GM23338 (cell line): ENCODE results near the gene ETFB. TPM values are rescaled to one million over a fixed set of nuclear protein-coding genes. Genes with fewer than 3 reads are reported as not detected.
A peak's percentile ranks its signal among the peaks of the same experiment; 100 is the strongest.

ENCODE experiments used
- ATAC-seq: fragments of 200-7000 bp; cut with Tn5 transposase; 3 replicates; pipeline ENCODE4 v1.9.1; 2020
- DNase-seq: peaks from one replicate; pipeline ENCODE4 v3.0.0-alpha.2; 2015; ENCODE audit warnings: low spot score
- H2AFZ ChIP-seq: fragments of 200-600 bp; sonication (generic); 2 replicates; pipeline ENCODE4 v1.8.0; 2016; ENCODE audit warnings: antibody characterized with exemption, mild to moderate bottlenecking, moderate library complexity
- H3F3A ChIP-seq: fragments of 200-600 bp; sonication (generic); replicated peaks from 2 replicates; pipeline ENCODE4 v1.8.0; 2017; ENCODE audit warnings: antibody characterized with exemption, mixed run types, low read depth
- H3K27ac ChIP-seq: fragments of 200-600 bp; sonication (generic); 2 replicates; pipeline ENCODE4 v1.6.1; 2016; ENCODE audit warnings: low read depth
- H3K27me3 ChIP-seq: fragments of 200-600 bp; sonication (generic); 2 replicates; pipeline ENCODE4 v1.8.0; 2016; ENCODE audit warnings: mild to moderate bottlenecking, mixed run types, moderate library complexity; ENCODE audit not compliant: insufficient read depth
- H3K36me3 ChIP-seq: fragments of 200-600 bp; sonication (generic); 2 replicates; pipeline ENCODE4 v1.8.0; 2016; ENCODE audit warnings: mild to moderate bottlenecking; ENCODE audit not compliant: insufficient read depth
- H3K4me1 ChIP-seq: fragments of 200-600 bp; sonication (generic); 2 replicates; pipeline ENCODE4 v1.8.0; 2016; ENCODE audit warnings: mild to moderate bottlenecking, moderate library complexity; ENCODE audit not compliant: insufficient read depth
- H3K4me2 ChIP-seq: fragments of 200-600 bp; sonication (generic); 2 replicates; pipeline ENCODE4 v1.7.1; 2017; ENCODE audit warnings: mixed run types
- H3K4me3 ChIP-seq: fragments of 200-600 bp; sonication (generic); 2 replicates; pipeline ENCODE4 v1.6.1; 2016; ENCODE audit warnings: mixed run types
- H3K79me2 ChIP-seq: fragments of 200-600 bp; sonication (generic); replicated peaks from 2 replicates; pipeline ENCODE4 v1.8.0; 2017; ENCODE audit warnings: mild to moderate bottlenecking; ENCODE audit not compliant: insufficient read depth
- H3K9me2 ChIP-seq: fragments of 200-600 bp; sonication (generic); 2 replicates; pipeline ENCODE4 v1.8.0; 2017; ENCODE audit not compliant: insufficient read depth
- H4K20me1 ChIP-seq: fragments of 200-600 bp; sonication (generic); replicated peaks from 2 replicates; pipeline ENCODE4 v1.8.0; 2017; ENCODE audit warnings: mild to moderate bottlenecking; ENCODE audit not compliant: insufficient read depth
- H3K27ac Mint-ChIP-seq: 2 replicates; pipeline ENCODE4 v1.8.0; 2020; ENCODE audit warnings: inconsistent platforms, mild to moderate bottlenecking, moderate library complexity, mixed read lengths
- H3K27me3 Mint-ChIP-seq: 3 replicates; pipeline ENCODE4 v1.8.0; 2022; ENCODE audit warnings: low read depth, mild to moderate bottlenecking, moderate library complexity, mixed read lengths, inconsistent platforms; ENCODE audit not compliant: insufficient read depth, poor library complexity
- H3K36me3 Mint-ChIP-seq: 3 replicates; pipeline ENCODE4 v1.8.0; 2021; ENCODE audit warnings: low read depth, mild to moderate bottlenecking, inconsistent platforms, moderate library complexity, mixed read lengths
- H3K4me1 Mint-ChIP-seq: 3 replicates; pipeline ENCODE4 v1.8.0; 2020; ENCODE audit warnings: mild to moderate bottlenecking, inconsistent platforms, mixed read lengths
- H3K4me3 Mint-ChIP-seq: 3 replicates; pipeline ENCODE4 v1.8.0; 2021; ENCODE audit warnings: moderate library complexity, mild to moderate bottlenecking, inconsistent platforms, mixed read lengths
- H3K9me3 Mint-ChIP-seq: 3 replicates; pipeline ENCODE4 v1.8.0; 2020; ENCODE audit warnings: moderate library complexity, mild to moderate bottlenecking, inconsistent platforms, mixed read lengths
- CREB1 ChIP-seq: fragments of 250-450 bp; sonication (Bioruptor Pico); IDR thresholded peaks from 2 replicates; pipeline ENCODE4 v1.5.0; 2020; ENCODE audit warnings: low read depth, mild to moderate bottlenecking, moderate library complexity
- CTCF ChIP-seq, 2 experiments: fragments of 200-600 bp in 1 of 2; sonication (generic) in 1 of 2; conservative IDR thresholded peaks; 2 replicates each; pipeline versions ENCODE4 v1.5.1 to v1.6.1; 2016 to 2017; ENCODE audit warnings: antibody characterized with exemption in 2 of 2, low read depth in 2 of 2, mild to moderate bottlenecking in 2 of 2, moderate library complexity in 1 of 2
- ETS1 ChIP-seq: IDR thresholded peaks from 2 replicates; pipeline ENCODE4 v1.6.1; 2016; ENCODE audit warnings: antibody characterized with exemption
- EZH2 ChIP-seq: fragments of 200-600 bp; sonication (generic); IDR thresholded peaks from one replicate; pipeline ENCODE4 v1.8.0; 2017; ENCODE audit warnings: antibody characterized with exemption, mild to moderate bottlenecking, low read depth; ENCODE audit not compliant: unreplicated experiment
- EZH2phosphoT487 ChIP-seq: fragments of 200-600 bp; sonication (generic); IDR thresholded peaks from one replicate; pipeline ENCODE4 v1.8.1; 2018; ENCODE audit warnings: antibody characterized with exemption; ENCODE audit not compliant: unreplicated experiment
- JUNB ChIP-seq: IDR thresholded peaks from one replicate; pipeline ENCODE4 v1.6.1; 2016; ENCODE audit warnings: antibody characterized with exemption; ENCODE audit not compliant: unreplicated experiment
- NANOG ChIP-seq: IDR thresholded peaks from 2 replicates; pipeline ENCODE4 v1.6.1; 2016; ENCODE audit warnings: antibody characterized with exemption, borderline replicate concordance
- POLR2AphosphoS5 ChIP-seq: IDR thresholded peaks from 2 replicates; pipeline ENCODE4 v1.6.1; 2016; ENCODE audit warnings: antibody characterized with exemption, low read depth
- REST ChIP-seq: IDR thresholded peaks from one replicate; pipeline ENCODE4 v1.6.1; 2018; ENCODE audit warnings: antibody characterized with exemption; ENCODE audit not compliant: unreplicated experiment
- STAT1 ChIP-seq: IDR thresholded peaks from one replicate; pipeline ENCODE4 v1.6.1; 2016; ENCODE audit warnings: antibody characterized with exemption; ENCODE audit not compliant: unreplicated experiment
- ZNF114 ChIP-seq: fragments of 250-450 bp; sonication (Bioruptor Pico); IDR thresholded peaks from 2 replicates; pipeline ENCODE4 v1.5.0; 2020; ENCODE audit warnings: mild to moderate bottlenecking, moderate library complexity
- ZNF331 ChIP-seq: fragments of 250-450 bp; sonication (Bioruptor Pico); IDR thresholded peaks from 2 replicates; pipeline ENCODE4 v1.5.0; 2020; ENCODE audit warnings: low read depth, mild to moderate bottlenecking, moderate library complexity
- ZNF462 ChIP-seq: fragments of 250-450 bp; sonication (Bioruptor Pico); IDR thresholded peaks from 2 replicates; pipeline ENCODE4 v1.5.0; 2020; ENCODE audit warnings: mild to moderate bottlenecking, moderate library complexity
- polyA plus RNA-seq: library from polyadenylated mRNA; unstranded; fragments of >200 nt; fragmentation: Nextera tagmentation; extraction: Ambion mirVana; gene quantifications from 2 replicates; pipeline ENCODE4 v1.2.1, GENCODE V29; 2016
- total RNA-seq: library from RNA; depleted of rRNA; stranded (reverse); fragments of >200 nt; shearing (Covaris generic); gene quantifications from 2 replicates; pipeline ENCODE4 v1.2.3, GENCODE V29; 2014

Gene ETFB
- total and polyA plus RNA-seq, 2 experiments from 2014 or later = 37.3 to 63.4 TPM

- Mint-ChIP-seq H3K4me3 (peak overlapping the region; percentile 23; the same call in 1 of the 3 replicates), H3K9me3 (no peaks in the 10 kb centered on the region; the same call in 1 of the 3 replicates), H3K27ac (peak overlapping the region; percentile 35; the same call in 1 of the 2 replicates), H3K36me3 (no peaks in the 10 kb centered on the region), H3K4me1 (peaks cover 52% of the 10 kb centered on the region), H3K27me3 (peaks cover 11% of the 10 kb centered on the region)
- H3F3A ChIP-seq = peaks cover 2% of the 10 kb centered on the region; the same call in 1 of the 2 replicates
- H3K36me3 ChIP-seq = no peaks in the 10 kb centered on the region; the same call in 1 of the 2 replicates
- peaks cover 7% of the 10 kb centered on the region; the same call in 1 of the 2 replicates for H3K9me2 ChIP-seq
- no peak for TF ChIP-seq POLR2AphosphoS5
- no peak for TF ChIP-seq CREB1
- TF ChIP-seq CTCF (conservative IDR thresholded peaks at IDR 0.05; ENCODE audit: low read depth in 2 of 2) = no peak
- TF ChIP-seq REST = no peak
- no peak for TF ChIP-seq NANOG
- TF ChIP-seq ZNF462 (CRISPR knock-in tag) = no peak
- TF ChIP-seq ETS1 = no peak
- TF ChIP-seq ZNF114 (CRISPR knock-in tag) = no peak
- no peak for TF ChIP-seq EZH2phosphoT487
- no peak for TF ChIP-seq JUNB
- no peak for TF ChIP-seq EZH2
- no peak for TF ChIP-seq STAT1
- TF ChIP-seq ZNF331 (CRISPR knock-in tag) = no peak
- peak overlapping the region; percentile 4; the same call in 1 of the 2 replicates for H3K4me3 ChIP-seq
- peak; percentile 48 for DNase-seq
- 0 out of 2 replicates have a peak overlapping the region, but pooled peaks have one; percentile 63 for H3K27ac ChIP-seq
- peak overlapping the region; percentile 65; the same call in 1 of the 2 replicates for H3K4me2 ChIP-seq
- no peaks in the 10 kb centered on the region for H3K27me3 ChIP-seq
- no peaks in the 10 kb centered on the region for H4K20me1 ChIP-seq
- peaks cover 45% of the 10 kb centered on the region for H3K4me1 ChIP-seq
- ATAC-seq = peak; percentile 57
- peak overlapping the region; percentile 70 for H2AFZ ChIP-seq
- no peaks in the 10 kb centered on the region for H3K79me2 ChIP-seq
These were observed 70.6 kb downstream of the ETFB start for GRCh38 chr19:51295382-51296126.
